NB4 (cell line): ENCODE data around the gene SCN9A.

ENCODE experiments used
- DNase-seq: peaks from one replicate; pipeline ENCODE4 v3.0.0; 2010; ENCODE audit warnings: low read depth
- H3K4me3 ChIP-seq: one replicate; pipeline ENCODE4 v1.5.1; 2011; ENCODE audit warnings: mild to moderate bottlenecking, low read depth, low read length, moderate library complexity
- CTCF ChIP-seq: IDR thresholded peaks from one replicate; pipeline ENCODE4 v1.5.1; 2012; ENCODE audit warnings: low read depth, low read length
- MAX ChIP-seq: IDR thresholded peaks from 2 replicates; pipeline ENCODE4 v1.6.1; 2011; ENCODE audit warnings: low read depth, low read length
- MYC ChIP-seq: IDR thresholded peaks from 2 replicates; pipeline ENCODE4 v1.6.1; 2011; ENCODE audit warnings: low read depth, low read length
- POLR2A ChIP-seq: IDR thresholded peaks from 2 replicates; pipeline ENCODE4 v1.6.1; 2011; ENCODE audit warnings: mild to moderate bottlenecking; ENCODE audit not compliant: insufficient read length; ENCODE audit errors: extremely low read depth

SCN9A gene

GRCh38 chr2:166171216-166171615 is 204.5 kb downstream of the SCN9A start:
- DNase-seq, result no peak
- H3K4me3 ChIP-seq, result no peak overlapping the region
- TF ChIP-seq CTCF (no peak), POLR2A (no peak), MAX (no peak), MYC (no peak)

- TF ChIP-seq CTCF (no peak), MAX (no peak), POLR2A (no peak), MYC (no peak)
- DNase-seq, result peak; percentile 18
- no peak overlapping the region for H3K4me3 ChIP-seq
Observed at GRCh38 chr2:166170356-166170755, 205.4 kb downstream of the SCN9A start.

GRCh38 chr2:166167449-166167848 is 208.3 kb downstream of the SCN9A start:
- TF ChIP-seq MYC, result no peak
- no peak for TF ChIP-seq MAX
- TF ChIP-seq CTCF, result no peak
- TF ChIP-seq POLR2A, result no peak
- no peak overlapping the region for H3K4me3 ChIP-seq
- DNase-seq, result no peak

- no peak overlapping the region for H3K4me3 ChIP-seq
- TF ChIP-seq POLR2A (no peak), CTCF (no peak), MYC (no peak), MAX (no peak)
- DNase-seq, result no peak
Observed at GRCh38 chr2:166163775-166164174, 212.0 kb downstream of the SCN9A start.

- no peak overlapping the region for H3K4me3 ChIP-seq
- TF ChIP-seq POLR2A, result no peak
- DNase-seq, result no peak
Observed at GRCh38 chr2:166158546-166158945, 217.2 kb downstream of the SCN9A start.

GRCh38 chr2:166157578-166157977 is 218.2 kb downstream of the SCN9A start:
- no peak overlapping the region for H3K4me3 ChIP-seq
- DNase-seq, result no peak
- no peak for TF ChIP-seq CTCF
- no peak for TF ChIP-seq MYC
- TF ChIP-seq POLR2A, result no peak
- TF ChIP-seq MAX, result no peak
